Activated CD4-positive, CD25-positive, alpha-beta regulatory T cell (primary cell): ENCODE results near the gene PDK4.
"Not testable (repeated sequence)": the region's sequence is repeated elsewhere in the genome, so short reads cannot be mapped to it uniquely, and the experiment has no call there.

Source experiments
- DNase-seq, 4 experiments: peaks; one replicate each; lab custom pipeline; 2025; lab: John Stamatoyannopoulos, UW

PDK4 gene

GRCh38 chr7:95569720-95570119 is 26.6 kb downstream of the PDK4 start:
- no peak for DNase-seq

- DNase-seq: no peak
Measured at GRCh38 chr7:95560674-95561073, 35.6 kb downstream of the PDK4 start.

GRCh38 chr7:95558864-95559263 is 37.5 kb downstream of the PDK4 start:
- DNase-seq: no peak

GRCh38 chr7:95556777-95557176 is 39.5 kb downstream of the PDK4 start:
- no peak for DNase-seq

GRCh38 chr7:95553939-95554338 is 42.4 kb downstream of the PDK4 start:
- no peak for DNase-seq

GRCh38 chr7:95552010-95552926 is 44.0 kb downstream of the PDK4 start:
- not testable (repeated sequence) for DNase-seq

GRCh38 chr7:95550546-95550945 is 45.8 kb downstream of the PDK4 start:
- no peak for DNase-seq

GRCh38 chr7:95549818-95550529 is 46.3 kb downstream of the PDK4 start:
- no peak for DNase-seq

GRCh38 chr7:95547361-95548348 is 48.7 kb downstream of the PDK4 start:
- no peak for DNase-seq

- no peak for DNase-seq
Measured at GRCh38 chr7:95546647-95547046, 49.7 kb downstream of the PDK4 start.

- no peak for DNase-seq
Measured at GRCh38 chr7:95545673-95546072, 50.6 kb downstream of the PDK4 start.

GRCh38 chr7:95545007-95545615 is 51.2 kb downstream of the PDK4 start:
- DNase-seq: no peak

- DNase-seq: no peak
Measured at GRCh38 chr7:95544171-95544570, 52.1 kb downstream of the PDK4 start.

- DNase-seq: no peak
Measured at GRCh38 chr7:95543312-95543711, 53.0 kb downstream of the PDK4 start.

GRCh38 chr7:95540366-95540765 is 56.0 kb downstream of the PDK4 start:
- no peak for DNase-seq

- no peak for DNase-seq
Measured at GRCh38 chr7:95539426-95539825, 56.9 kb downstream of the PDK4 start.

GRCh38 chr7:95537468-95537867 is 58.8 kb downstream of the PDK4 start:
- DNase-seq: no peak

GRCh38 chr7:95536656-95537311 is 59.5 kb downstream of the PDK4 start:
- DNase-seq: no peak

GRCh38 chr7:95535662-95536061 is 60.7 kb downstream of the PDK4 start:
- DNase-seq: no peak

- DNase-seq: no peak
Measured at GRCh38 chr7:95534796-95535195, 61.5 kb downstream of the PDK4 start.
